ENCODE results near the gene FRS3. TPM values are rescaled to one million over a fixed set of nuclear protein-coding genes. Genes with fewer than 3 reads are reported as not detected.

FRS3 gene
- total and polyA plus RNA-seq, 9 of the 15 experiments (the other 6 are each of a cell fraction or from before 2014, with no cell fraction given) = 0.03 to 3.7 (median 1.6) TPM

- TF ChIP-seq GABPB1 (CRISPR knock-in tag; IDR thresholded peaks at IDR 0.05) (peak; percentile 70), CBFA2T2 (conservative IDR thresholded peaks at IDR 0.05) (peak; percentile 87), ETV5 (CRISPR knock-in tag; IDR thresholded peaks at IDR 0.05; ENCODE audit: low read depth) (peak; percentile 60; the same call in 1 of the 2 replicates), CHD4 (IDR thresholded peaks at IDR 0.05; ENCODE audit: insufficient read depth, insufficient replicate concordance, low read depth, low read length, poor library complexity, severe bottlenecking) (no peak), ELK3 (CRISPR knock-in tag; IDR thresholded peaks at IDR 0.05) (no peak), MEIS2 (IDR thresholded peaks at IDR 0.05; ENCODE audit: partially characterized antibody) (peak; percentile 58), PML (IDR thresholded peaks at IDR 0.05; ENCODE audit: low read length) (peak; percentile 84), GATA2 (CRISPR knock-in tag; IDR thresholded peaks at IDR 0.05) (peak; percentile 87), ARID1B (IDR thresholded peaks at IDR 0.05) (peak; percentile 96), ZMIZ1 (IDR thresholded peaks at IDR 0.05; ENCODE audit: low read depth in 2 of 2, low read length in 2 of 2) (peak in 1 of 2 experiments; percentile 80; a peak in 2 of 4 replicates), PKNOX1 (IDR thresholded peaks at IDR 0.05) (peak; percentile 90), CBFA2T3 (IDR thresholded peaks at IDR 0.05) (peak; percentile 95), POLR2AphosphoS5 (IDR thresholded peaks at IDR 0.05; ENCODE audit: control insufficient read depth, insufficient read depth, low read depth, low read length) (peak; percentile 77), CLOCK (CRISPR knock-in tag; IDR thresholded peaks at IDR 0.05; ENCODE audit: borderline replicate concordance) (no peak)
Measured at GRCh38 chr6:41818271-41819054, 38.8 kb upstream of the FRS3 start (continued).

Measured in K562 (cell line).